ENCODE data around the gene ASAP3. TPM values are rescaled to one million over a fixed set of nuclear protein-coding genes. Genes with fewer than 3 reads are reported as not detected.

ASAP3 gene
- total RNA-seq, 1 donor from 2014 or later, result 25.5 TPM

GRCh38 chr1:23448846-23449245 is 35.1 kb downstream of the ASAP3 start:
- no peak for DNase-seq

- no peak for DNase-seq
Measured at GRCh38 chr1:23446661-23447310, 37.2 kb downstream of the ASAP3 start.

- DNase-seq, result no peak
Measured at GRCh38 chr1:23444596-23445390, 39.2 kb downstream of the ASAP3 start.

- DNase-seq, result no peak
Measured at GRCh38 chr1:23444104-23444533, 39.9 kb downstream of the ASAP3 start.

- DNase-seq, result no peak
Measured at GRCh38 chr1:23442751-23443150, 41.2 kb downstream of the ASAP3 start.

- DNase-seq, result no peak
Measured at GRCh38 chr1:23441446-23442148, 42.4 kb downstream of the ASAP3 start.

GRCh38 chr1:23438545-23438944 is 45.4 kb downstream of the ASAP3 start:
- no peak for DNase-seq

GRCh38 chr1:23437355-23437664 is 46.7 kb downstream of the ASAP3 start:
- DNase-seq, result no peak

GRCh38 chr1:23436520-23437354 is 47.2 kb downstream of the ASAP3 start:
- no peak for DNase-seq

- DNase-seq, result no peak
Measured at GRCh38 chr1:23434260-23434775, 49.7 kb downstream of the ASAP3 start.

- DNase-seq, result no peak
Measured at GRCh38 chr1:23433122-23433521, 50.9 kb downstream of the ASAP3 start.

- DNase-seq, result no peak
Measured at GRCh38 chr1:23431431-23431830, 52.5 kb downstream of the ASAP3 start.

- no peak for DNase-seq
Measured at GRCh38 chr1:23430803-23431202, 53.2 kb downstream of the ASAP3 start.

- no peak for DNase-seq
Measured at GRCh38 chr1:23428136-23428905, 55.7 kb downstream of the ASAP3 start.

- no peak for DNase-seq
Measured at GRCh38 chr1:23427550-23427949, 56.4 kb downstream of the ASAP3 start.

GRCh38 chr1:23426828-23427227 is 57.2 kb downstream of the ASAP3 start:
- no peak for DNase-seq

GRCh38 chr1:23425193-23425494 is 58.8 kb downstream of the ASAP3 start:
- DNase-seq, result no peak

GRCh38 chr1:23424293-23425192 is 59.4 kb downstream of the ASAP3 start, which contains the start of gene TCEA3:
TSS of gene TCEA3 (minus strand) at chr1:23424748. CDS start at chr1:23424633, 115 bp downstream.
- DNase-seq, result peak; percentile 19

GRCh38 chr1:23423415-23424292 is 60.3 kb downstream of the ASAP3 start:
- DNase-seq, result no peak

GRCh38 chr1:23422941-23423340 is 61.0 kb downstream of the ASAP3 start:
- DNase-seq, result no peak
